GM12878 (cell line): ENCODE data around the gene CFAP58. TPM values are rescaled to one million over a fixed set of nuclear protein-coding genes. Genes with fewer than 3 reads are reported as not detected.
A peak's percentile ranks its signal among the peaks of the same experiment; 100 is the strongest.

Experiments
- E2F4 ChIP-seq: IDR thresholded peaks from 2 replicates; pipeline ENCODE4 v1.6.1; 2012; ENCODE audit warnings: low read depth, low read length, improper control_type of control experiment
- E4F1 ChIP-seq: fragments of 450-650 bp; IDR thresholded peaks from 2 replicates; pipeline ENCODE4 v1.6.1; 2018; ENCODE audit warnings: borderline replicate concordance, mild to moderate bottlenecking; ENCODE audit not compliant: partially characterized antibody
- GATAD2B ChIP-seq: fragments of 450-650 bp; conservative IDR thresholded peaks from 2 replicates; pipeline ENCODE4 v1.6.1; 2017; ENCODE audit warnings: low read depth, mild to moderate bottlenecking, moderate library complexity
- HDAC2 ChIP-seq: fragments of 200-600 bp; sonication (generic); IDR thresholded peaks from 2 replicates; pipeline ENCODE4 v1.6.1; 2017
- IRF3 ChIP-seq: fragments of 450-650 bp; IDR thresholded peaks from 2 replicates; pipeline ENCODE4 v1.6.1; 2014; ENCODE audit warnings: mild to moderate bottlenecking
- PAX8 ChIP-seq: fragments of 450-650 bp; IDR thresholded peaks from 2 replicates; pipeline ENCODE4 v1.6.1; 2017; ENCODE audit warnings: mild to moderate bottlenecking, moderate library complexity
- PBX3 ChIP-seq: IDR thresholded peaks from 2 replicates; pipeline ENCODE4 v1.6.1; 2011; ENCODE audit warnings: mild to moderate bottlenecking, low read depth, low read length, moderate library complexity; ENCODE audit not compliant: insufficient replicate concordance
- POLR2AphosphoS2 ChIP-seq: IDR thresholded peaks from 2 replicates; pipeline ENCODE4 v1.6.1; 2011; ENCODE audit warnings: low read depth, mild to moderate bottlenecking, low read length, improper control_type of control experiment, moderate library complexity
- RUNX3 ChIP-seq: IDR thresholded peaks from 2 replicates; pipeline ENCODE4 v1.6.1; 2012; ENCODE audit warnings: low read length, inconsistent platforms
- TBL1XR1 ChIP-seq: IDR thresholded peaks from 2 replicates; pipeline ENCODE4 v1.6.1; 2012; ENCODE audit warnings: low read depth, low read length, improper control_type of control experiment
- ZBTB40 ChIP-seq: fragments of 450-650 bp; IDR thresholded peaks from 2 replicates; pipeline ENCODE4 v1.6.1; 2016; ENCODE audit warnings: mild to moderate bottlenecking, moderate library complexity, borderline replicate concordance
- ZNF592 ChIP-seq: fragments of 450-650 bp; IDR thresholded peaks from 2 replicates; pipeline ENCODE4 v1.6.1; 2017; ENCODE audit warnings: mild to moderate bottlenecking, moderate library complexity
- polyA plus RNA-seq, 11 experiments: library from polyadenylated mRNA; depleted of rRNA in 4 of 11; unstranded in 6 of 11; stranded (reverse) in 5 of 11; fragments of >200 nt; fragmentation: Nextera tagmentation in 4 of 11; fragmentation: Illumina TruSeq in 1 of 11; extraction: Ambion mirVana in 4 of 11; extraction: Trizol in 1 of 11; gene quantifications; 1 replicate in 1 of 11; 2 replicates in 10 of 11; pipeline versions ENCODE4 v1.2.1 to v1.2.3, GENCODE V29; 2011 to 2016; ENCODE audit warnings: inconsistent platforms in 2 of 11, missing spikeins in 2 of 11, low read depth in 1 of 11
- total RNA-seq, 4 experiments: library from RNA; depleted of rRNA in 3 of 4; stranded (reverse); fragments of >200 nt in 3 of 4; fragmentation: Illumina TruSeq in 1 of 4; extraction: Trizol in 1 of 4; gene quantifications; 2 replicates each; pipeline versions ENCODE4 v1.2.1 to v1.2.3, GENCODE V29; 2013 to 2021

The CFAP58 gene
- total and polyA plus RNA-seq, 10 of the 15 experiments (the other 5 are each of a cell fraction or from before 2014, with no cell fraction given) = 0.03 to 0.35 (median 0.21) TPM

- TF ChIP-seq ZBTB40 (no peak), PAX8 (no peak), GATAD2B (no peak), E4F1 (no peak), RUNX3 (peak; percentile 33; the same call in 1 of the 2 replicates), HDAC2 (no peak), IRF3 (no peak), TBL1XR1 (no peak), ZNF592 (no peak), POLR2AphosphoS2 (no peak), PBX3 (no peak), E2F4 (no peak)
Observed at GRCh38 chr10:104456802-104457542, 103.3 kb downstream of the CFAP58 start (continued).
